Adrenal gland (tissue), 12 donors: Measurements from ENCODE around the gene PCYT2. TPM values are rescaled to one million over a fixed set of nuclear protein-coding genes. Genes with fewer than 3 reads are reported as not detected.
A peak's percentile ranks its signal among the peaks of the same experiment; 100 is the strongest.

Source experiments
- DNase-seq, 7 donors: peaks; one replicate each; pipeline ENCODE4 v3.0.0-alpha.2; 2019 to 2020
- H3K27ac ChIP-seq, 5 donors: fragments of 200-600 bp; sonication (generic) in 4 of 5; 1 replicate in 3 of 5; 2 replicates in 2 of 5; pipeline versions ENCODE4 v1.5.1 to v1.8.0; 2016 to 2020; ENCODE audit warnings: mild to moderate bottlenecking in 1 of 5
- H3K27me3 ChIP-seq: fragments of 200-600 bp; 2 replicates; pipeline ENCODE4 v1.8.0; 2021
- H3K36me3 ChIP-seq, 2 donors: fragments of 200-600 bp; replicated peaks in 1 of 2; 1 replicate in 1 of 2; 2 replicates in 1 of 2; pipeline versions ENCODE4 v1.5.1 to v1.8.0; 2018 to 2022
- H3K4me1 ChIP-seq, 2 donors: fragments of 200-600 bp; replicated peaks in 1 of 2; 1 replicate in 1 of 2; 2 replicates in 1 of 2; pipeline versions ENCODE4 v1.5.1 to v1.8.0; 2018 to 2021
- H3K4me3 ChIP-seq, 4 donors: fragments of 200-600 bp; sonication (generic) in 3 of 4; one replicate each; pipeline ENCODE4 v1.5.1; 2016 to 2018
- H3K9me3 ChIP-seq, 3 donors: fragments of 200-600 bp; sonication (generic) in 1 of 3; replicated peaks in 1 of 3; 1 replicate in 2 of 3; 2 replicates in 1 of 3; pipeline versions ENCODE4 v1.5.1 to v1.8.0; 2016 to 2021
- CTCF ChIP-seq, 6 experiments: fragments of 450-650 bp in 4 of 6; fragments of 200-600 bp in 2 of 6; sonication (generic) in 1 of 6; IDR thresholded peaks; 1 replicate in 5 of 6; 2 replicates in 1 of 6; pipeline versions ENCODE4 v1.5.1 to v1.8.0; 2016 to 2021; ENCODE audit warnings: antibody characterized with exemption in 6 of 6, mild to moderate bottlenecking in 2 of 6, moderate library complexity in 1 of 6
- POLR2A ChIP-seq, 2 donors: fragments of 450-650 bp; IDR thresholded peaks; one replicate each; pipeline ENCODE4 v1.6.1; 2017; ENCODE audit warnings: antibody characterized with exemption in 2 of 2, mild to moderate bottlenecking in 2 of 2, moderate library complexity in 1 of 2
- WGBS, 4 donors: extraction: QIAGEN DNeasy Blood & Tissue Kit in 2 of 4; methylation state at CpG; one replicate each; pipeline versions ENCODE4 v1.1.5 to v1.1.7; 2013 to 2017; 5-methylcytosine and 5-hydroxymethylcytosine counted together
- intact Hi-C, 2 donors: fragments of 100-400 bp; cut with DNase I; formaldehyde crosslinking; loops; one replicate each; pipeline versions ENCODE4 v1.14.1 to v1.15.0; 2022 to 2023
- polyA plus RNA-seq, 3 donors: library from polyadenylated mRNA; stranded (reverse); fragments of 200-250 nt in 2 of 3; fragments of 350-450 nt in 1 of 3; fragmentation: Illumina TruSeq in 1 of 3; extraction: RNeasy Lipid Tissue Mini Kit (QIAGEN cat#74804) in 1 of 3; gene quantifications; one replicate each; pipeline ENCODE4 v1.2.3, GENCODE V29; 2013 to 2014
- total RNA-seq, 9 donors: library from RNA; depleted of rRNA in 4 of 9; stranded (reverse); fragments of >200 nt in 4 of 9; fragments of 120-200 nt in 1 of 9; fragmentation: NEBNext Ultra II Directional in 1 of 9; extraction: Animal tissue kit (Norgen Biotek cat#: 25700) in 1 of 9; gene quantifications; one replicate each; pipeline versions ENCODE4 v1.1.0 to v1.2.4, GENCODE V29; 2013 to 2023
- donor health status: healthy with polysubstance abuse.
- donor health status: Bipolar disorder and iron deficiency.
- donor health status: DM: yes; HTN: yes; CAD: no.
- donor health status: DM: no; HTN: no; CAD: no.
- donor health status: DM: no; HTN: no; CAD: no.
- donor health status: DM: yes; HTN: yes; CAD: no.

PCYT2 gene
- total and polyA plus RNA-seq, 12 donors: 19.8 to 41.2 (median 30.2) TPM

GRCh38 chr17:81889602-81890001 lies 21.6 kb downstream of the PCYT2 start:
- Histone ChIP-seq H3K27ac (no peak overlapping the region), H3K4me1 (peaks cover 25 to 36% of the 10 kb centered on the region in 2 donors), H3K9me3 (no peaks in the 10 kb centered on the region), H3K27me3 (no peaks in the 10 kb centered on the region), H3K4me3 (no peak overlapping the region), H3K36me3 (peaks cover 0 to 51% of the 10 kb centered on the region in 2 donors)
- 84 to 93% (median 93%) methylated on average over 9 of the region's 9 CpGs for WGBS, 4 donors
- TF ChIP-seq CTCF (IDR thresholded peaks at IDR 0.05) (no peak), POLR2A (IDR thresholded peaks at IDR 0.05) (no peak)
- intact Hi-C loops: no loop called here
- DNase-seq: no peak

GRCh38 chr17:81888988-81889595 lies 22.1 kb downstream of the PCYT2 start:
- WGBS, 4 donors: 91 to 95% (median 93%) methylated on average over 16 of the region's 16 CpGs
- H3K36me3 ChIP-seq: peaks cover 0 to 47% of the 10 kb centered on the region in 2 donors
- H3K27me3 ChIP-seq: no peaks in the 10 kb centered on the region
- H3K4me3 ChIP-seq: no peak overlapping the region
- H3K4me1 ChIP-seq: peaks cover 25 to 36% of the 10 kb centered on the region in 2 donors
- intact Hi-C loops: no loop called here
- H3K27ac ChIP-seq: no peak overlapping the region
- H3K9me3 ChIP-seq: no peaks in the 10 kb centered on the region
- TF ChIP-seq POLR2A (IDR thresholded peaks at IDR 0.05) (no peak), CTCF (IDR thresholded peaks at IDR 0.05) (no peak)
- DNase-seq: no peak

- peaks cover 25 to 36% of the 10 kb centered on the region in 2 donors for H3K4me1 ChIP-seq
- no peak for DNase-seq
- no peak for TF ChIP-seq CTCF (IDR thresholded peaks at IDR 0.05)
- TF ChIP-seq POLR2A (IDR thresholded peaks at IDR 0.05): no peak
- intact Hi-C loops: no loop called here
- no peak overlapping the region for H3K4me3 ChIP-seq
- 92 to 95% (median 94%) methylated on average over 39 to 44 of the region's 44 CpGs for WGBS, 4 donors
- no peaks in the 10 kb centered on the region for H3K9me3 ChIP-seq
- no peaks in the 10 kb centered on the region for H3K27me3 ChIP-seq
- peaks cover 0 to 46% of the 10 kb centered on the region in 2 donors for H3K36me3 ChIP-seq
- H3K27ac ChIP-seq: no peak overlapping the region
Measured at GRCh38 chr17:81888105-81888987, 22.9 kb downstream of the PCYT2 start.

- intact Hi-C loops: no loop called here
- peaks cover 0 to 46% of the 10 kb centered on the region in 2 donors for H3K36me3 ChIP-seq
- 45 to 66% (median 50%) methylated on average over 3 to 11 of the region's 11 CpGs for WGBS, 4 donors
- TF ChIP-seq CTCF (IDR thresholded peaks at IDR 0.05): no peak
- peak in 1 of 2 donors; percentile 33 for TF ChIP-seq POLR2A (IDR thresholded peaks at IDR 0.05)
- H3K9me3 ChIP-seq: no peaks in the 10 kb centered on the region
- H3K4me3 ChIP-seq: no peak overlapping the region
- H3K27me3 ChIP-seq: no peaks in the 10 kb centered on the region
- peaks cover 16 to 25% of the 10 kb centered on the region in 2 donors for H3K4me1 ChIP-seq
- H3K27ac ChIP-seq: peak overlapping the region; percentile 11 to 87 (median 73)
- DNase-seq: peak; percentile 85 to 95 (median 94)
Measured at GRCh38 chr17:81885869-81886548, 25.2 kb downstream of the PCYT2 start.
